AG09319 (cell line): ENCODE results near the gene KTN1.

ENCODE experiments used
- DNase-seq: peaks from one replicate; pipeline ENCODE4 v3.0.0-alpha.2; 2010; ENCODE audit warnings: low read depth; ENCODE audit errors: extremely low read depth
- CTCF ChIP-seq: IDR thresholded peaks from 2 replicates; pipeline ENCODE4 v1.5.1; 2011; ENCODE audit warnings: low read depth, mild to moderate bottlenecking, inconsistent platforms, low read length, moderate library complexity

The KTN1 gene

GRCh38 chr14:55536204-55536708 lies 43.8 kb upstream of the KTN1 start:
- DNase-seq: no peak
- no peak for TF ChIP-seq CTCF

GRCh38 chr14:55537782-55538181 lies 42.2 kb upstream of the KTN1 start:
- no peak for TF ChIP-seq CTCF
- no peak for DNase-seq

- no peak for TF ChIP-seq CTCF
- DNase-seq: no peak
These were observed 40.0 kb upstream of the KTN1 start for GRCh38 chr14:55539975-55540374.

- no peak for DNase-seq
- no peak for TF ChIP-seq CTCF
These were observed 38.9 kb upstream of the KTN1 start for GRCh38 chr14:55540847-55541773.

- no peak for TF ChIP-seq CTCF
- DNase-seq: no peak
These were observed 34.2 kb upstream of the KTN1 start for GRCh38 chr14:55545779-55546178.

GRCh38 chr14:55546212-55546874 lies 33.7 kb upstream of the KTN1 start:
- no peak for TF ChIP-seq CTCF
- DNase-seq: no peak
